Activated CD4-positive, alpha-beta memory T cell treated with anti-CD3 and anti-CD28 coated beads for 36 hours (primary cell): Measurements from ENCODE around the gene LMOD2. TPM values are rescaled to one million over a fixed set of nuclear protein-coding genes. Genes with fewer than 3 reads are reported as not detected.

Experiments used
- CTCF ChIA-PET: fragments of 350-600 bp; sonication (Branson Sonifier 250); formaldehyde crosslinking; loops from one replicate; lab custom pipeline; 2021; ENCODE audit warnings: antibody characterized with exemption, inconsistent platforms; lab: Charles Lee
- POLR2A ChIA-PET: fragments of 350-600 bp; sonication (Branson Sonifier 250); formaldehyde crosslinking; loops from one replicate; lab custom pipeline; 2021; ENCODE audit warnings: antibody characterized with exemption; lab: Charles Lee
- DNase-seq: peaks from one replicate; pipeline ENCODE4 v3.0.0-alpha.2; 2020
- H3K27ac Mint-ChIP-seq: one replicate; pipeline ENCODE4 v1.8.0; 2021; ENCODE audit warnings: mixed read lengths
- H3K27me3 Mint-ChIP-seq: one replicate; pipeline ENCODE4 v1.8.0; 2021; ENCODE audit warnings: mixed read lengths
- H3K36me3 Mint-ChIP-seq: one replicate; pipeline ENCODE4 v1.8.0; 2021; ENCODE audit warnings: mixed read lengths
- H3K4me1 Mint-ChIP-seq: one replicate; pipeline ENCODE4 v1.8.0; 2021; ENCODE audit warnings: low read depth, mixed read lengths
- H3K4me3 Mint-ChIP-seq: one replicate; pipeline ENCODE4 v1.8.0; 2021; ENCODE audit warnings: mild to moderate bottlenecking, mixed read lengths
- H3K9me3 Mint-ChIP-seq: one replicate; pipeline ENCODE4 v1.8.0; 2021; ENCODE audit warnings: mixed read lengths
- intact Hi-C: fragments of 100-400 bp; cut with micrococcal nuclease; formaldehyde crosslinking; loops from one replicate; pipeline ENCODE4 v1.15.1; 2023
- total RNA-seq, 2 experiments: library from RNA; stranded (reverse); gene quantifications; one replicate each; pipeline ENCODE4 v1.2.3, GENCODE V29; 2021

LMOD2 gene
- total RNA-seq, 2 experiments from 2014 or later, result not detected

DNA sequence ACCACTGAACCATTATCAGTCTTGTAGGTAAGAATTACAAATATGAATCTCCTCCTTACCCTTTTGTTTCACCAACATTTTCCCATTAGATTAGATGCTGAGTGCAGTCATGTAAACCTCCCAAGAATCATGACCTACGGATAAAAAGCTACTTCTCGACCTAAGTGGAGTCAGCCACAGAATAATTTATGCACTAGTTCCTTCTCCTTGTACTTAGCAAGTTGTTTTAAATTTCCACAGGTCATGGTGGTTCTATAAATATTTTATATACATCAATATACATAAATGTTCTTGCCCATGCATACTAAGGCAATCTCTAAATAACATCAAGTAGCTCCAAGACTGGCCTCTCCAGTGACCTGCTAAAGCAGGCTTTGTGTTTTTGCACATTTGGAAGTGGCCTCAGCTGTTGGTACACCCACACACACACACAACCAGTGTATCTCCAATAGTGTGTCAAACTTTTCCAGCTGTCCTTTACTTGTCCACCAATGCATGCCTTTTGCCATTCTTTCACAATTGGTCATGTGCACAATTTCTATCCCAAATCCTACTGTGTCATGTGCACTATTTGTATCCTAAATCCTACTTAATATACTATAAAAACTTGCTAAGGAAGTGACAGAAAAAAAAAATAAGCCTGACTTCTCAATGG is 21.5 kb downstream of the LMOD2 start:
- H3K9me3 Mint-ChIP-seq, result no peaks in the 10 kb centered on the region
- no peak overlapping the region for H3K4me3 Mint-ChIP-seq
- no peaks in the 10 kb centered on the region for H3K4me1 Mint-ChIP-seq
- H3K27me3 Mint-ChIP-seq, result no peaks in the 10 kb centered on the region
- no peak overlapping the region for H3K27ac Mint-ChIP-seq
- no peaks in the 10 kb centered on the region for H3K36me3 Mint-ChIP-seq
- no peak for DNase-seq
- intact Hi-C loops, result no loop called here
- ChIA-PET POLR2A (no interaction called here), CTCF (no interaction called here)

GRCh38 chr7:123679614-123680013 is 23.9 kb downstream of the LMOD2 start:
- Mint-ChIP-seq H3K4me3 (no peak overlapping the region), H3K9me3 (no peaks in the 10 kb centered on the region), H3K36me3 (peaks cover 3% of the 10 kb centered on the region), H3K27ac (no peak overlapping the region), H3K4me1 (no peaks in the 10 kb centered on the region), H3K27me3 (no peaks in the 10 kb centered on the region)
- no peak for DNase-seq
- ChIA-PET POLR2A (no interaction called here), CTCF (interaction anchor here (1.8 kb wide), 1 partner anchor 193 kb away, joined by 7 read pairs; no protein-coding TSS in a partner anchor)
- intact Hi-C loops, result no loop called here

- CTCF ChIA-PET, result interaction anchor here (2.4 to 2.5 kb wide), 2 partner anchors 21 to 184 kb away, joined by 16 to 22 read pairs; no protein-coding TSS in a partner anchor
- H3K9me3 Mint-ChIP-seq, result no peaks in the 10 kb centered on the region
- H3K27me3 Mint-ChIP-seq, result no peaks in the 10 kb centered on the region
- no peak overlapping the region for H3K4me3 Mint-ChIP-seq
- H3K36me3 Mint-ChIP-seq, result peaks cover 3% of the 10 kb centered on the region
- H3K4me1 Mint-ChIP-seq, result no peaks in the 10 kb centered on the region
- POLR2A ChIA-PET, result no interaction called here
- DNase-seq, result no peak
- intact Hi-C loops, result no loop called here
- H3K27ac Mint-ChIP-seq, result no peak overlapping the region
Observed at GRCh38 chr7:123680580-123680979, 24.9 kb downstream of the LMOD2 start.

- no peaks in the 10 kb centered on the region for H3K27me3 Mint-ChIP-seq
- H3K4me1 Mint-ChIP-seq, result no peaks in the 10 kb centered on the region
- intact Hi-C loops, result no loop called here
- peaks cover 3% of the 10 kb centered on the region for H3K36me3 Mint-ChIP-seq
- no peak overlapping the region for H3K27ac Mint-ChIP-seq
- H3K4me3 Mint-ChIP-seq, result no peak overlapping the region
- H3K9me3 Mint-ChIP-seq, result no peaks in the 10 kb centered on the region
- DNase-seq, result no peak
- ChIA-PET POLR2A (no interaction called here), CTCF (interaction anchor here (1.4 to 2.5 kb wide), 3 partner anchors 9 to 183 kb away, joined by 6 to 22 read pairs (median 16); no protein-coding TSS in a partner anchor)
Observed at GRCh38 chr7:123681561-123681960, 25.9 kb downstream of the LMOD2 start.

GRCh38 chr7:123682690-123683089 is 27.0 kb downstream of the LMOD2 start:
- H3K9me3 Mint-ChIP-seq, result no peaks in the 10 kb centered on the region
- H3K27ac Mint-ChIP-seq, result no peak overlapping the region
- DNase-seq, result no peak
- ChIA-PET CTCF (interaction anchor here (0.7 to 2.5 kb wide), 13 partner anchors 8 to 190 kb away, joined by 3 to 22 read pairs (median 6); no protein-coding TSS in a partner anchor), POLR2A (no interaction called here)
- intact Hi-C loops, result loop anchor here (1.0 to 2.0 kb wide), 4 partner anchors 66 to 190 kb away; partner anchors contain the start of gene WASL
- peaks cover 6% of the 10 kb centered on the region for H3K36me3 Mint-ChIP-seq
- H3K4me3 Mint-ChIP-seq, result no peak overlapping the region
- no peaks in the 10 kb centered on the region for H3K4me1 Mint-ChIP-seq
- no peaks in the 10 kb centered on the region for H3K27me3 Mint-ChIP-seq

DNA sequence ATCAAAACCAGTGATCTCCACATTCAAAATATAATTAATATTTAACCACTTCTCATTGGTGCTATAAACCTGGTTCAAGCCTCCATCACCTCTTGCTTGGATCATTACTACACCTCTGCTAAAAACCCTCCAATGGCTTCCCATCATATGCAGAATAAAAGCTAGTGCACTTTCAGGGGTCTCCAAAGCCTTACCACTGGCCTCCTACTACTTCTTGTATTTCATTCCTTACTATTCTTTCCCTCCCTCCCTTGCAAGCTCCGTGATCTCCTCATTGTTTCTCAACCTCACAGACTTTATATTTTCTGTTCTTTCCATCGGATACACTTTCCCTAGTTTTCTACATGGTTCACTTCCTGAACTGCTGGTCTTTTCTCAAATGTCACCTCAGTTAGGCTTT is 31.5 kb downstream of the LMOD2 start:
- Mint-ChIP-seq H3K4me1 (no peaks in the 10 kb centered on the region), H3K9me3 (no peaks in the 10 kb centered on the region), H3K27ac (no peak overlapping the region), H3K4me3 (no peak overlapping the region), H3K27me3 (no peaks in the 10 kb centered on the region), H3K36me3 (peaks cover 12% of the 10 kb centered on the region)
- no peak for DNase-seq
- intact Hi-C loops, result no loop called here
- POLR2A ChIA-PET, result no interaction called here
- CTCF ChIA-PET, result interaction anchor here (0.9 to 2.2 kb wide), 2 partner anchors 111 to 178 kb away, joined by 4 to 12 read pairs; no protein-coding TSS in a partner anchor

DNA sequence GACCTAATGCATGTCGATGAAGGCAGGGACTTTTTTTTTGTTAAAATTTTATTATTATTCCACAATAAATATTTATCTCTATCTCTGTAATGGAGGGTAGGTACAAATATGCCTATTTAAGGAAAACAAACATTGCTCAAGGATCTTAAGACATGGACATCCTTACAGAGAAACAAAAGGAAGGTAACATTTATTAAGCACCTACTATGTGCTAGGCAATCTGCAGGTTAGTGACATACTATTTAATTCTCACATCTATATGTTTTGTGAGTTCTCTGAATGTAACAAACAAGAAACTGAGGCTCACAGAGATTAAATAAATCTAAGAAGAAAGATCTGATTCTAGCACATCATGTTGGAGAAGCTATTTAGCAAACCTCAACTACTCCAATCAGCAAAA is 32.1 kb downstream of the LMOD2 start:
- H3K36me3 Mint-ChIP-seq, result peaks cover 17% of the 10 kb centered on the region
- ChIA-PET POLR2A (no interaction called here), CTCF (no interaction called here)
- H3K27ac Mint-ChIP-seq, result no peak overlapping the region
- no peaks in the 10 kb centered on the region for H3K4me1 Mint-ChIP-seq
- no peak overlapping the region for H3K4me3 Mint-ChIP-seq
- no peaks in the 10 kb centered on the region for H3K27me3 Mint-ChIP-seq
- DNase-seq, result no peak
- no peaks in the 10 kb centered on the region for H3K9me3 Mint-ChIP-seq
- intact Hi-C loops, result no loop called here

GRCh38 chr7:123689250-123689649 is 33.6 kb downstream of the LMOD2 start:
- Mint-ChIP-seq H3K4me1 (no peaks in the 10 kb centered on the region), H3K9me3 (no peaks in the 10 kb centered on the region), H3K27me3 (no peaks in the 10 kb centered on the region), H3K27ac (no peak overlapping the region), H3K36me3 (peaks cover 14% of the 10 kb centered on the region), H3K4me3 (no peak overlapping the region)
- DNase-seq, result no peak
- POLR2A ChIA-PET, result no interaction called here
- CTCF ChIA-PET, result interaction anchor here (1.3 kb wide), 1 partner anchor 12 kb away, joined by 5 read pairs; no protein-coding TSS in a partner anchor
- intact Hi-C loops, result no loop called here

DNA sequence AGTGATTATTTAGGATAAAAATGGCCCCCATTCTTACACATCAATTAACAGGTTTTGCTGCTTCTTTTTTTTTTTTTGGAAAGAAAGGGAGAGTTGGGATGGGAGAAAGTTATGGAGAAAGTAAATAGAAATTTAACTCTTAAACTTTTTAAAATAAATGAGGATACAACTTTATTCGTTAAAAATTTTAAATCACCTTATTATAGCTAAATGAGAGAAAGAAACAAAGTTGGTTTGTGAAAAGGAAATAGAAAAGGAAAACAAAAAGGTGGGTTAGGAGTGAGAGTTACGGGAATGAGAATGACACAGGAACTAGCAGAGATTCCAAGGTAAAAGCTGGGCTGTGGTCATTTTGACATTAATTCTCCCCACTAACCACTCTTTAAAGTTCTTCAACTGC is 34.9 kb downstream of the LMOD2 start:
- ChIA-PET CTCF (interaction anchor here (1.2 to 3.3 kb wide), 3 partner anchors 8 to 11 kb away, joined by 5 to 14 read pairs (median 6); no protein-coding TSS in a partner anchor), POLR2A (no interaction called here)
- Mint-ChIP-seq H3K36me3 (peaks cover 14% of the 10 kb centered on the region), H3K9me3 (no peaks in the 10 kb centered on the region), H3K4me3 (no peak overlapping the region), H3K27me3 (no peaks in the 10 kb centered on the region), H3K27ac (no peak overlapping the region), H3K4me1 (no peaks in the 10 kb centered on the region)
- no peak for DNase-seq
- intact Hi-C loops, result no loop called here

DNA sequence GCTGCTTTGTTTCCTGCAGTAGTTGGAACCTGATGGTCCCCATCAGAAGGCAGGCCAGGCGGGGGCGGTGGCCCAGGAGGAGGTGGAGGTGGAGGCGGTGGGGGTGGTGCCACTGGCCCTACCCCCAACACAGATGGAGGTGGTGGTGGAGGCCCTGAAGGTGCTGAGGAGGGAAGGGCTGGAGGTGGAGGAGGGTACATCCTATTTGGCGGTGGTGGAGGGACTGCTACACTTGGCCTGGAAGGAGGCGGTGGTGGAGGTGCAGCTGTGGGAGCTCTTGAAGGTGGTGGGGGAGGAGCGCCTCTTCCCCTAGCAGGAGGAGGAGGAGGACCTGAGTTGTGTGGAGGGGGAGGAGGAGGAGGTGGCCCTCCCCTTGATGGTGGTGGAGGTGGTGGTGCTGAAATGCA is 36.8 kb downstream of the LMOD2 start:
- DNase-seq, result no peak
- Mint-ChIP-seq H3K4me3 (no peak overlapping the region), H3K27me3 (no peaks in the 10 kb centered on the region), H3K27ac (no peak overlapping the region), H3K9me3 (no peaks in the 10 kb centered on the region), H3K36me3 (peaks cover 14% of the 10 kb centered on the region), H3K4me1 (no peaks in the 10 kb centered on the region)
- ChIA-PET CTCF (interaction anchor here (1.1 to 3.3 kb wide), 2 partner anchors 9 to 10 kb away, joined by 3 to 14 read pairs; no protein-coding TSS in a partner anchor), POLR2A (no interaction called here)
- intact Hi-C loops, result no loop called here

DNA sequence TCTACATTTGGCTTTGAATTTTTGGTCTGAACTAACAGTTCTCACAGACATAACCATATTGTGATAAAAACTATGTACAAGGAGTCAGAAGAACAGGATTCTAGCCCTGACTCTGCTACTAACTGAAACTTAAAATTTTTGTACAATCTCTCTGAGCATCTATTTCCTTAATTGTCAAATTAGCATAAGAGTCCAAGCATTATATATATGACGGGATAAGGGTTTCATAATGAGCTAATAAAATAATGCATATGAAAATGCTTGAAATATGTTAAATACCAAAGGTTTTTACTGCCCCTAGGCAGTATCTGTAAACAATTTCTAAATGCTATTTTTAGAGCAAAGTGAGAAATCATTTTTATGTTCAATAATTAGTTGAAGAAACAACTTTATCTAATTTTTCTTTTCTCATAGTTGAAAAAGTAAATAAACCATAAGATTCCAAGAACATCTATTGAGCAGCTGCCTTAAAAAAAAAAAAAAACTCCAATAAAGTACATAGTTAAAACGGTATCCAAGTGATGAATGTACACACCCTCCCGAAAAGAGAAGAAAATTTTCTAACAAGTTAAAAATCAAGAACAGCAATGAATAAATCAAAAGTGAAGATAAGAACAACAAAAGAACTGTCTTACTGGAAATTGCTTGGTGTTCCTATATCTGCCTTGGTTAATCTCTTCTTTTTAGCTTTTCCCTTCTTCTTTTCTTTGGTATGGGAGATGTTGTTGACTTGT is 40.4 kb downstream of the LMOD2 start:
- DNase-seq, result no peak
- Mint-ChIP-seq H3K36me3 (peaks cover 12% of the 10 kb centered on the region), H3K4me1 (no peaks in the 10 kb centered on the region), H3K9me3 (no peaks in the 10 kb centered on the region), H3K27ac (no peak overlapping the region), H3K4me3 (no peak overlapping the region), H3K27me3 (no peaks in the 10 kb centered on the region)
- CTCF ChIA-PET, result no interaction called here
- POLR2A ChIA-PET, result no interaction called here
- intact Hi-C loops, result no loop called here

GRCh38 chr7:123705211-123705901 is 49.7 kb downstream of the LMOD2 start:
- H3K4me1 Mint-ChIP-seq, result peaks cover 2% of the 10 kb centered on the region
- CTCF ChIA-PET, result interaction anchor here (1.4 kb wide), 1 partner anchor 36 kb away, joined by 3 read pairs; no protein-coding TSS in a partner anchor
- POLR2A ChIA-PET, result no interaction called here
- H3K4me3 Mint-ChIP-seq, result no peak overlapping the region
- no peaks in the 10 kb centered on the region for H3K9me3 Mint-ChIP-seq
- H3K27me3 Mint-ChIP-seq, result no peaks in the 10 kb centered on the region
- no peak overlapping the region for H3K27ac Mint-ChIP-seq
- no peak for DNase-seq
- H3K36me3 Mint-ChIP-seq, result peaks cover 16% of the 10 kb centered on the region
- intact Hi-C loops, result no loop called here
